GM23338 (cell line): Measurements from ENCODE around the gene CTCFL. TPM values are rescaled to one million over a fixed set of nuclear protein-coding genes. Genes with fewer than 3 reads are reported as not detected.

Experiments used
- ATAC-seq: fragments of 200-7000 bp; cut with Tn5 transposase; 3 replicates; pipeline ENCODE4 v1.9.1; 2020
- DNase-seq: peaks from one replicate; pipeline ENCODE4 v3.0.0-alpha.2; 2015; ENCODE audit warnings: low spot score
- H2AFZ ChIP-seq: fragments of 200-600 bp; sonication (generic); 2 replicates; pipeline ENCODE4 v1.8.0; 2016; ENCODE audit warnings: antibody characterized with exemption, mild to moderate bottlenecking, moderate library complexity
- H3F3A ChIP-seq: fragments of 200-600 bp; sonication (generic); replicated peaks from 2 replicates; pipeline ENCODE4 v1.8.0; 2017; ENCODE audit warnings: antibody characterized with exemption, mixed run types, low read depth
- H3K27ac ChIP-seq: fragments of 200-600 bp; sonication (generic); 2 replicates; pipeline ENCODE4 v1.6.1; 2016; ENCODE audit warnings: low read depth
- H3K27me3 ChIP-seq: fragments of 200-600 bp; sonication (generic); 2 replicates; pipeline ENCODE4 v1.8.0; 2016; ENCODE audit warnings: mild to moderate bottlenecking, mixed run types, moderate library complexity; ENCODE audit not compliant: insufficient read depth
- H3K36me3 ChIP-seq: fragments of 200-600 bp; sonication (generic); 2 replicates; pipeline ENCODE4 v1.8.0; 2016; ENCODE audit warnings: mild to moderate bottlenecking; ENCODE audit not compliant: insufficient read depth
- H3K4me1 ChIP-seq: fragments of 200-600 bp; sonication (generic); 2 replicates; pipeline ENCODE4 v1.8.0; 2016; ENCODE audit warnings: mild to moderate bottlenecking, moderate library complexity; ENCODE audit not compliant: insufficient read depth
- H3K4me2 ChIP-seq: fragments of 200-600 bp; sonication (generic); 2 replicates; pipeline ENCODE4 v1.7.1; 2017; ENCODE audit warnings: mixed run types
- H3K4me3 ChIP-seq: fragments of 200-600 bp; sonication (generic); 2 replicates; pipeline ENCODE4 v1.6.1; 2016; ENCODE audit warnings: mixed run types
- H3K79me2 ChIP-seq: fragments of 200-600 bp; sonication (generic); replicated peaks from 2 replicates; pipeline ENCODE4 v1.8.0; 2017; ENCODE audit warnings: mild to moderate bottlenecking; ENCODE audit not compliant: insufficient read depth
- H3K9me2 ChIP-seq: fragments of 200-600 bp; sonication (generic); 2 replicates; pipeline ENCODE4 v1.8.0; 2017; ENCODE audit not compliant: insufficient read depth
- H4K20me1 ChIP-seq: fragments of 200-600 bp; sonication (generic); replicated peaks from 2 replicates; pipeline ENCODE4 v1.8.0; 2017; ENCODE audit warnings: mild to moderate bottlenecking; ENCODE audit not compliant: insufficient read depth
- H3K27ac Mint-ChIP-seq: 2 replicates; pipeline ENCODE4 v1.8.0; 2020; ENCODE audit warnings: inconsistent platforms, mild to moderate bottlenecking, moderate library complexity, mixed read lengths
- H3K27me3 Mint-ChIP-seq: 3 replicates; pipeline ENCODE4 v1.8.0; 2022; ENCODE audit warnings: low read depth, mild to moderate bottlenecking, moderate library complexity, mixed read lengths, inconsistent platforms; ENCODE audit not compliant: insufficient read depth, poor library complexity
- H3K36me3 Mint-ChIP-seq: 3 replicates; pipeline ENCODE4 v1.8.0; 2021; ENCODE audit warnings: low read depth, mild to moderate bottlenecking, inconsistent platforms, moderate library complexity, mixed read lengths
- H3K4me1 Mint-ChIP-seq: 3 replicates; pipeline ENCODE4 v1.8.0; 2020; ENCODE audit warnings: mild to moderate bottlenecking, inconsistent platforms, mixed read lengths
- H3K4me3 Mint-ChIP-seq: 3 replicates; pipeline ENCODE4 v1.8.0; 2021; ENCODE audit warnings: moderate library complexity, mild to moderate bottlenecking, inconsistent platforms, mixed read lengths
- H3K9me3 Mint-ChIP-seq: 3 replicates; pipeline ENCODE4 v1.8.0; 2020; ENCODE audit warnings: moderate library complexity, mild to moderate bottlenecking, inconsistent platforms, mixed read lengths
- CREB1 ChIP-seq: fragments of 250-450 bp; sonication (Bioruptor Pico); IDR thresholded peaks from 2 replicates; pipeline ENCODE4 v1.5.0; 2020; ENCODE audit warnings: low read depth, mild to moderate bottlenecking, moderate library complexity
- EZH2 ChIP-seq: fragments of 200-600 bp; sonication (generic); IDR thresholded peaks from one replicate; pipeline ENCODE4 v1.8.0; 2017; ENCODE audit warnings: antibody characterized with exemption, mild to moderate bottlenecking, low read depth; ENCODE audit not compliant: unreplicated experiment
- EZH2phosphoT487 ChIP-seq: fragments of 200-600 bp; sonication (generic); IDR thresholded peaks from one replicate; pipeline ENCODE4 v1.8.1; 2018; ENCODE audit warnings: antibody characterized with exemption; ENCODE audit not compliant: unreplicated experiment
- JUNB ChIP-seq: IDR thresholded peaks from one replicate; pipeline ENCODE4 v1.6.1; 2016; ENCODE audit warnings: antibody characterized with exemption; ENCODE audit not compliant: unreplicated experiment
- REST ChIP-seq: IDR thresholded peaks from one replicate; pipeline ENCODE4 v1.6.1; 2018; ENCODE audit warnings: antibody characterized with exemption; ENCODE audit not compliant: unreplicated experiment
- ZNF331 ChIP-seq: fragments of 250-450 bp; sonication (Bioruptor Pico); IDR thresholded peaks from 2 replicates; pipeline ENCODE4 v1.5.0; 2020; ENCODE audit warnings: low read depth, mild to moderate bottlenecking, moderate library complexity
- polyA plus RNA-seq: library from polyadenylated mRNA; unstranded; fragments of >200 nt; fragmentation: Nextera tagmentation; extraction: Ambion mirVana; gene quantifications from 2 replicates; pipeline ENCODE4 v1.2.1, GENCODE V29; 2016
- total RNA-seq: library from RNA; depleted of rRNA; stranded (reverse); fragments of >200 nt; shearing (Covaris generic); gene quantifications from 2 replicates; pipeline ENCODE4 v1.2.3, GENCODE V29; 2014

CTCFL gene
- total and polyA plus RNA-seq, 2 experiments from 2014 or later, result 0.55 to 1.4 TPM

- no peak overlapping the region for H2AFZ ChIP-seq
- H3K9me2 ChIP-seq, result no peaks in the 10 kb centered on the region
- Mint-ChIP-seq H3K36me3 (no peaks in the 10 kb centered on the region), H3K27ac (no peak overlapping the region), H3K4me1 (peaks cover 10% of the 10 kb centered on the region), H3K27me3 (peaks cover 2% of the 10 kb centered on the region), H3K4me3 (no peak overlapping the region), H3K9me3 (peaks cover 2% of the 10 kb centered on the region; the same call in 1 of the 3 replicates)
- H3K36me3 ChIP-seq, result no peaks in the 10 kb centered on the region
- no peaks in the 10 kb centered on the region for H3K4me1 ChIP-seq
- no peak overlapping the region for H3K4me3 ChIP-seq
- H3K27me3 ChIP-seq, result no peaks in the 10 kb centered on the region
- H4K20me1 ChIP-seq, result no peaks in the 10 kb centered on the region
- H3F3A ChIP-seq, result no peaks in the 10 kb centered on the region
- no peak overlapping the region for H3K4me2 ChIP-seq
- no peak for DNase-seq
- ATAC-seq, result no peak
- TF ChIP-seq CREB1 (CRISPR knock-in tag), result no peak
- TF ChIP-seq REST, result no peak
- TF ChIP-seq EZH2phosphoT487, result no peak
- H3K79me2 ChIP-seq, result no peaks in the 10 kb centered on the region
- H3K27ac ChIP-seq, result no peak overlapping the region
Measured at GRCh38 chr20:57557926-57558613, 33.1 kb upstream of the CTCFL start.

GRCh38 chr20:57556980-57557274 is 32.0 kb upstream of the CTCFL start:
- Histone ChIP-seq H3K36me3 (no peaks in the 10 kb centered on the region), H3K4me3 (no peak overlapping the region), H3K9me2 (no peaks in the 10 kb centered on the region), H3K4me1 (no peaks in the 10 kb centered on the region), H3K27me3 (no peaks in the 10 kb centered on the region), H3K79me2 (no peaks in the 10 kb centered on the region), H3K4me2 (no peak overlapping the region), H2AFZ (no peak overlapping the region), H3K27ac (no peak overlapping the region), H3F3A (no peaks in the 10 kb centered on the region), H4K20me1 (no peaks in the 10 kb centered on the region)
- ATAC-seq (no peak), DNase-seq (no peak)
- H3K27ac Mint-ChIP-seq, result no peak overlapping the region
- H3K9me3 Mint-ChIP-seq, result peaks cover 1% of the 10 kb centered on the region; the same call in 1 of the 3 replicates
- TF ChIP-seq CREB1 (CRISPR knock-in tag) (no peak), EZH2phosphoT487 (no peak), JUNB (no peak), ZNF331 (CRISPR knock-in tag) (no peak), EZH2 (no peak)
- H3K4me1 Mint-ChIP-seq, result peaks cover 10% of the 10 kb centered on the region
- H3K4me3 Mint-ChIP-seq, result no peak overlapping the region
- no peaks in the 10 kb centered on the region for H3K36me3 Mint-ChIP-seq
- no peaks in the 10 kb centered on the region for H3K27me3 Mint-ChIP-seq
